GM12801 (cell line): ENCODE measurements around the gene PLXNC1.

Experiments used
- TF ChIP-seq, protein P1 (sequence below): IDR thresholded peaks from one replicate; pipeline ENCODE4 v1.5.1; 2011; ENCODE audit warnings: control low read depth; ENCODE audit not compliant: insufficient read length; ENCODE audit errors: extremely low read depth

Gene PLXNC1

DNA sequence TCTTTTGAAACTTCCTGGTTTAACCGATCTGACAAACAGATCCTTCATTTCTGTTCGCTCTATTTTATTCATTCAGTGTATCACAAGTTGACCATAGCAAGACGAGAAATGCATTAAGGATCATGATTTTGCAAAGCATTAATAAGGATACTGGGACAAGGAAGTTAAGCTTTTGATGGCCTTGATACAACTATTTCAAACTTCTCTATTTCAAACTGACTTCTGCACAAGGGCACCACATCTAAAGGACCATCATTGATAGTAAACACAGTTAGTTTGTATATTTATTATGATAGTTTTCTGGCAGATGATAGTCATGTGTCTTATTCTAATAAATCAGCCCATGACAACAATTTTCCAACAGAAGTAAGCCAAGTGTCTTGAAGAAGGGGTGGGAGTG, 25.8 kb upstream of the PLXNC1 start:
- TF ChIP-seq, protein P1, sequence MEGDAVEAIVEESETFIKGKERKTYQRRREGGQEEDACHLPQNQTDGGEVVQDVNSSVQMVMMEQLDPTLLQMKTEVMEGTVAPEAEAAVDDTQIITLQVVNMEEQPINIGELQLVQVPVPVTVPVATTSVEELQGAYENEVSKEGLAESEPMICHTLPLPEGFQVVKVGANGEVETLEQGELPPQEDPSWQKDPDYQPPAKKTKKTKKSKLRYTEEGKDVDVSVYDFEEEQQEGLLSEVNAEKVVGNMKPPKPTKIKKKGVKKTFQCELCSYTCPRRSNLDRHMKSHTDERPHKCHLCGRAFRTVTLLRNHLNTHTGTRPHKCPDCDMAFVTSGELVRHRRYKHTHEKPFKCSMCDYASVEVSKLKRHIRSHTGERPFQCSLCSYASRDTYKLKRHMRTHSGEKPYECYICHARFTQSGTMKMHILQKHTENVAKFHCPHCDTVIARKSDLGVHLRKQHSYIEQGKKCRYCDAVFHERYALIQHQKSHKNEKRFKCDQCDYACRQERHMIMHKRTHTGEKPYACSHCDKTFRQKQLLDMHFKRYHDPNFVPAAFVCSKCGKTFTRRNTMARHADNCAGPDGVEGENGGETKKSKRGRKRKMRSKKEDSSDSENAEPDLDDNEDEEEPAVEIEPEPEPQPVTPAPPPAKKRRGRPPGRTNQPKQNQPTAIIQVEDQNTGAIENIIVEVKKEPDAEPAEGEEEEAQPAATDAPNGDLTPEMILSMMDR = no peak

- TF ChIP-seq, protein P1 = no peak
These were observed 25.2 kb upstream of the PLXNC1 start for GRCh38 chr12:94123127-94123526.

DNA sequence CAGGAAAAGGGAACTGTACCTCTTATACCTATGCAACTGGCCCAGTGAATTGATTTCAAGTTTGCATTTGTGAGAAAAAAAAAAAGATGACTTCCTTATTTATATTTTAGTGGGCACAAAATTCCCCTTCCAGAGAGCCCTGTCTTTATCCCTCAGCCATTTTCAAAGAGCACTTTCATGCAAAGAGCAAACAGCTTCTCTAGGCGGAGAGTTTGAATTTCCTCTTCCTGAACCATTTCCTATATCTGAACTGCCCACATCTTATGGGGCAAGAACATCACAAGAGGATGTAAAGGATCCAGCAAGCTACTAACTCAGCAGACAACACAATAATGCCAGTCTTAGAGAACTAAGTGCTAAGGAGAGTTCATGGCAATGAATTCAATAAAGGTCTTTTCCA, 22.3 kb upstream of the PLXNC1 start:
- TF ChIP-seq, protein P1 = no peak

- TF ChIP-seq, protein P1 = no peak
These were observed 20.9 kb upstream of the PLXNC1 start for GRCh38 chr12:94127239-94128131.

DNA sequence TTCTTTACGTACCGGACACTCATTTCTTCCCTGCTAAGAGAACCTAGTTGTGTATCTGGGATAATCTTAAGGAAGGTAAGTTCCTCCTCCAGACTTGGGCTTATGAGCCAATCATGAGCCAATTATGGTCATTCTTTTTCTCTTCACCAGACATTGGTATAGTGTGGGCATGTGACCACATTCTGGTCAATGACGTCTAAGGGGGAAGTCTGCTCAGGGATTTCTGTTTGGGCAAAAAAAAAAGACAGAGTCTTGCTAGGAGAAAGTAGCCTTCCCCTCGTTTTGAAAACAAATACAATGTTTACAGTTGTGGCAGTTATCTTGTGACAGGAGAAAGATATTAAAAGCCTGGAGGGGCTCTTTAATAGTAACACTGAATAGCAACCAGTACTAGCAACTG, 20.1 kb upstream of the PLXNC1 start:
- TF ChIP-seq, protein P1 = no peak

DNA sequence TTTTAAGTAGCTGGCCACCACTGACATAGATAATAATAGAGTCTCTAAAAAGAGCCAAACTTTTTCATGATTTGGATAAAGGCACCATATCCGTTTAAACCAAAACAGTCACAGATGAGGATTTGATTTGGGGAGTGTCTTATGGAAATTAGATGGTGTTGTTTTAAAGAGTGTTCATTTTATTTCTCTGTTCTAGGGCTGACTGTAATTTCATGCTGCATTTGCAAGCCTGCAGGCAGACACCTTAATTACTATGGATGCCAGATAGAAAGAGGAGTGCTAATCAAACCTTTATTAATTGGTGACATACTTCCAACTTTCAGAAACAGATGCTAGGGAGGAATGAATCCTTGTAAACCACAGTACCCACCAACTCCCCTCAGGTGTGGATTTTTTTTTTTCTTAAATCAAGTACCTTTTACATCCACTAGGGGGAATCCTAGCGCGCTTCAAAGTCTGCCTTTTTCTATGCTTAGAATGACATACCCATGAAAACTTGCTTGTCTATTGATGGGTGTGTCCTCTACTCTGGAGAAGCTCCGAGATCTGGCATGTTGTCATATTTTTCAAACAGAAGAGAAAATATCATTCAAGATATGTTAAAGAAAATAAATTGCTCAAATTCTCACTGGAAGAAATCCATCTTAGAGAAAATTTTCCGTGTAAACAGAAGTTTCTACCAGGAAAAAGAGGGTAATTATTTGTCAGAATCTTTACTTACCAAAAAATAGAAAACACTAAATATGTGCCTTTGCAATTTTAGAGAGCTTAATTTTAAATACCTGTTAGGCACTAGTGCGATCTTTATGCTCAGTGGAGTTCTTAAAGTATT, 14.2 kb upstream of the PLXNC1 start:
- TF ChIP-seq, protein P1 = no peak

- TF ChIP-seq, protein P1 = no peak
These were observed 12.5 kb upstream of the PLXNC1 start for GRCh38 chr12:94135896-94136295.
